ENCODE data around the gene SPON2.
A peak's percentile ranks its signal among the peaks of the same experiment; 100 is the strongest.

Gene SPON2

GRCh38 chr4:1193206-1194009 lies 21.0 kb upstream of the SPON2 start:
- no peak for DNase-seq

DNA sequence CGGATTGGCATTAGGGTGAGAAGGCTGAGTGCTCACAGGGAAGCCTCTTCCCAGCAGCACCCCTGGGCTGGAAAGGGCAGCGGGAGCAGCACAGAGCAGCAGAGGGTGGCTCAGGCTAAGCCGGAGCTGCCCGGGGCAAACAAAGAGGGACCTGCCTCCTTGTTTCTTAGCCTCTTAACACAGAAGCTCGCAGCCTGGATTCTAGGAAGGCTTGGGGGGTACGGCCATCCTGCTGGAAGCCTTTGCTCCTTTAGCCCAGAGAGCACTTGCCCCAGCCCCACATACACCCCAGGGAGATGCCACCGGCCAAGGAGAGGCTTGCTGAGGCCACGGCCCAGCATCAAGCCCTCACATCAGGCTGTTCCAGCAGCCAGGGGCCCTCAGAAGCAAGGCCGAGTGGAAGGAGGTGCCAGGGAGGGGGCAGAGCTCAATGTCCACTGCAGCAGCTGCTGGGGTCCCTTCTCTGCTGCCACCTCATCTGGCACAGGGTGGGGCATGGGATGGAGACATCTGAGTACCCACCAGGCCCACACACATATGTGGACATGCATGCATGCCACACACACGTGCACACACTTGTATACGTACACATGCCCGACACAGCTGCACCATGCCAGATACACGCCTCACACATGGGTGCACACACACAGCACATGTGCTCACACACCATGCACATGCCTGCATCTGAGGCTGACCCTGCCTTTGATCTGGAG lies 20.3 kb upstream of the SPON2 start:
- DNase-seq: no peak

- DNase-seq: peak; percentile 92
These were observed 19.7 kb upstream of the SPON2 start for GRCh38 chr4:1192091-1192492.

GRCh38 chr4:1191621-1192020 lies 19.2 kb upstream of the SPON2 start:
- DNase-seq: no peak

GRCh38 chr4:1187182-1187581 lies 14.8 kb upstream of the SPON2 start:
- DNase-seq: peak; percentile 18

DNA sequence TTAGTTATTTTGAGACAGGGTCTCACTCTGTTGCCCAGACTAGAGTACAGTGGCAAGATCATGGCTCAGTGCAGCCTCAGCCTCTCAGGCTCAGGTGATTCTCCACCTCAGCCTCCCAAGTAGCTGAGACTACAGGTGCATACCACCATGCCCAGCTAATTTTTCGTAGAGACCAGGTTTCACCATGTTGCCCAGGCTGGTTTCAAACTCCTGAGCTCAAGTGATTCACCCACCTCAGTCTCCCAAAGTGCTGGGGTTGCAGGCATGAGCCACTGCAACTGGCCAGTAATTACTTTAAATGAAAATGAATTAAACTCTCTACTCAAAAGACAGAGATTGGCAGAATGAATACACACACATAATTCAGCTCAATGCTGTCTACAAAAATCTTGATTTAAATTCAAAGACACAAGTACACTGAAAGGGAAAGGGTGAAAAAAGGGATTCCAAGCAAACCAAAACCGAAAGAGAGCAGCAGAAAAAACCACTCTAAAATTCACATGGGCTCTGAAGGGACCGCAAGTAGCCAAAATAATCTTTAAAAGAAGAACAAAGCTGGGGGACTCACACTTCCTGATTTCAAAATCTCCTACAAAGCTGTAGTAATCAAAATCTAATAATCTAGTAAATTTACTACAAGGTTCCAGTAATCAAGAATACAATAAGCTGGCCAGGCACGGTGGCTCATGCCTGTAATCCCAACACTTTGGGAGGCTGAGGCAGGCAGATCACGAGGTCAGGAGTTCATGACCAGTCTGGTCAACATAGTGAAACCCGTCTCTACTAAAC lies 11.8 kb upstream of the SPON2 start:
- DNase-seq: no peak

DNA sequence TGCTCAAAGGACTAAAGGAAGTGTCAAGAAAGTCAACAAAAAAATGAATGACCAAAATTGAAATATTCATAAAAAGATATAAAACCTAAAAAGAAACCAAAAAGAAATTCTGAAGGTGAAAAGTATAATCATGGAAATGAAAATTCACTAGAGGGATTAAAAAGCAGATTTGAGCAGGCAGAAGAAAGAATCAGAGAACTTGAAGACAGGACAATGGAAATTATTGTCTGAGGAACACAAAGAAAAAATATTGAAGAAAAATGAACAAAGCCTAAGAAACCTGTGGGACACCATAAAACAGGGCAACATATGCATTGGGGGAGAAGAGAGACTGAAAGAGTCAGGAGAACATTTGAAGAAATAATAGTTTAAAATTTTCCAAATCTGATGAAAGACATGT lies 9.9 kb upstream of the SPON2 start:
- no peak for DNase-seq

GRCh38 chr4:1180663-1181062 lies 8.3 kb upstream of the SPON2 start:
- DNase-seq: no peak

GRCh38 chr4:1179976-1180375 lies 7.6 kb upstream of the SPON2 start:
- no peak for DNase-seq

DNA sequence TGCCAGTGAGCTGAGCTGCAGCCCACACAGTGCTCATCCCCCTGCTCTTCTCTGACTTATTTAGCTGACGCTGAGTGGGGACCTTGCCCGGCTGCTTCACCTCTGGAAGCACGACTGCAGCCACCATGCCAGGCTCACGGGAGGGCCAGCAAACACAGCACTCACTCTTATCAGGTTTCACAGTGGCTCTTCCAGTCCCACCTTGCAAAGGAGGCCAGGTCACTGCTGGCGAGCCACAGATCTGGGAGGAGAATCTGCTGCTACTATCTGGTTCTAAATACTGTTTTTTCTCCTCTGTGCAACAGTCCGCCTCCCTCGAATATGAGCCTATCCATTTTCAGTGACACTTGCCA lies 6.7 kb upstream of the SPON2 start:
- no peak for DNase-seq

DNA sequence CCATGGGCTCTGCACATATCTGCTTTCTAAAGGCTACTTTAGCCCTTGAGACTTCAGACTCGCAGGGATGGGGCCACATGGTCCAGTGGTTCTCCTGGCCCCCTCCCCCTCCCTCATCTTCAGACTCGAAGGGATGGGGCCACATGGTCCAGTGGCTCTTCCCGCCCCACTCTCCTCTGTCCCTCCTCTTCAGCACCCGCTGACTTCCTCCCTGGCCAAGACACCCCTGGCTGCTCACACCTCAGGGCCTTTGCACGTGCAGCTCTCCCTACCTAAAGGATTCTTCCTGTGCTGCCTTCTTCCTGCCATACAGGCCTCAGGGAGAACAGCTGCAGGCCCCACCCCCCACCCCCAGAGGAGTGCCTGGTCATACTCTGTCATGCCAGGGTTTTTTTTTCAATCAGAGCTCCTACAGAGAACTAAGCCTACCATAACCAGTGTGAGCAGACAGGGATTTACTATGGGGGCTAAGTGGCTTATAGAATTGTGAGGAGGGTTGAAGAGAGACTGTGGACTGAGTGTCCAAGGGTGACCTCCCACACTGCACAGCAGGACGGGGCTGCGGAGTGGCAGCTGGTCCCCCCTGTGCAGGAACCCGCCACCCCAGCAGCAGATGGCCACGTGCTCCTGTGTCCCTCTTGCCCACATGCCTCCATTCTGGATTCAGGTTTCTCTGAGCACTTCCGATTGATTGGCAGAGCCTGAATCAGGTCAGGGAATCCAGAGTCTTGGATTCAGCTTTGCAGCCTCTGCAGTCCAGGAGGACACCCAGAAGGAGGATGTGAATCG lies 6.1 kb upstream of the SPON2 start:
- DNase-seq: no peak

GRCh38 chr4:1177274-1178141 lies 5.1 kb upstream of the SPON2 start:
- DNase-seq: no peak

DNA sequence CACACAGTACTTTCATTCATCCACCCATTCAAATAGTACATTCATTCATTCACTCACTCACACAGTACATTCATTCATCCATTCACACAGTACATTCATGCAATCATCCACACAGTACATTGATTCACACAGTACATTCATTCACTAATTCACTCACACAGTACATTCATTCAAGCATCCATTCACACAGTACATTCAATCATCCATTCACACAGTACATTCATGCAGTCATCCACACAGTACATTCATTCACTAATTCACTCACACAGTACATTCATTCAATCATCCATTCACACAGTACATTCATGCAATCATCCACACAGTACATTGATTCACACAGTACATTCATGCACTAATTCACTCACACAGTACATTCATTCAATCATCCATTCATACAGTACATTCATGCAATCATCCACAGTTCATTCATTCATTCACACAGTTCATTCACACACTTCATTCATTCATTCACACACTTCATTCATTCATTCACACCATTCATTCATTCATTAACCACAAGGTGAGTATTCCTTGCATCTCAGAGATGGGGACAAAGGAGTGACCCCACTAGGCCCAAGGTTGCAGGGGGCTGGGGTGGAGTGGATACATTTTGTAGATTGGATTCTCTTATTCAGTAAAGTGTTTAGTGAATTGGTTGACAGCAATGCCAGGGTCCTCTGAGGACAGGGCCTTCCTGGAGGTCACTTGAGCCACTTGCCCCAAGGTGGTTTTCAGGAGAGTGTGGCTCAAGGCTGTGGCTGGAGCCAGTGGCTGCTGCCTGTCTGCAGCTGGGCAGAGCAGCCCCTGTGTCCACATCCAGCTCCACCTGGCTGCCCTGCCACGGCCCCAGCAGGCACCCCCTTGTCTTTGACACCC lies 4.3 kb upstream of the SPON2 start:
- DNase-seq: no peak

DNA sequence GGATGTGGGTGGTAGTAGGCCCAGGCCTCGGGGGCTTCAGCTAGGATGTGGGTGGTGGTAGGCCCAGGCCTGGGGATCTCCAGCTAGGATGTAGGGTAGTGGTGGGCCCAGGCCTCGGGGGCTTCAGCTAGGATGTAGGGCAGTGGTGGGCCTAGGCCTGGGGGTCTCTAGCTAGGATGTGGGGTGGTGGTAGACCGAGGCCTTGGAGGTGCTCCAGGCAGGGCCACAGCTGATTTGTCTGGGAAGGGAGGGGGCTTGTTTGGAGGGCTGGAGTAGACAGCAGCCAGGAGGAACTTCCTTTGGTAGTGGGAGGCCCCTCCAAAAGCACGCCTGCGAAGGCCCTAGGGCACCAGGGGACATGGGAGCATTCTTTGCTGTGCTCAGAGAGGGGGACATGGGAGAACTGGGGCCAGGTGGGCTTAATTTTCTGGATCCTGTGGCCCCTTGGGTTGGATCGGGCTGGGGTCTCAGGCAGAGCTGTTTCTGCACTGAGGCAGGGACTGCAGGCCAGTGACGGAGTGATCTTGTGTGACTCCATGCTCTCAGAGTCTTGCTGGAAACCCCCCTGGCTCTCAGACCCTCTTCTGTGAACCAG lies 3.3 kb upstream of the SPON2 start:
- DNase-seq: no peak

DNA sequence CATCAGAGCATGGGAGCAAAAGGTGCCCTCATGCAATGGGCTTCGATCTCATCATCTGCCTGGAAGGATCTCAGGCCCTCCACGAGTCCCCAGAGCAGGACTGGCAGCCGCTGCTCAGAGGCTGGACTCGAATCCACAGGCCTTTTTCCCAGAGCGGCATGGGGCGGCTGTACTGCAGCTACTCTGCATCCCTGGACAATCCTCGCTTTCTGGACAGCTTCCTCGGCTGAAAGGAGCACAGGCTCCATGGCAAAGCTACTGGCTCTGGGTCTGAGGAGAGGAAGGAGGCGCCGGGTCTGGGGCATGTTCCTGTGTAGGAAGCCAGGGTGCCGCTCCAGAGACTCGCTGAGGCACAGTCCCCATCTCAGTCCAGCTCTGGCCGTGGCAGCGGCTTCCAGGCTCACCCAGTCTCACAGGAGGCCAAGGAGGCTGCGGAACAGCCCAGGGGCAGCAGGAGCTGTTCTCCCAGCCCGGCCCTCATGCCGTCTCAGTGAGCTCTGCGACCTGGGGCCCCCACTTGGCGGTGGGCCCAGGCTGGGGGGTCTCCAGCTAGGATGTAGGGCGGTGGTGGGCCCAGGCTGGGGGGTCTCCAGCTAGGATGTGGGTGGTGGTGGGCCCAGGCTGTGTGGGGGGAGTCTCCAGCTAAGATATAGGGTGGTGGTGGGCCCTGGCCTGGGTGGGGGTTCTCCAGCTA lies 2.7 kb upstream of the SPON2 start:
- no peak for DNase-seq

DNA sequence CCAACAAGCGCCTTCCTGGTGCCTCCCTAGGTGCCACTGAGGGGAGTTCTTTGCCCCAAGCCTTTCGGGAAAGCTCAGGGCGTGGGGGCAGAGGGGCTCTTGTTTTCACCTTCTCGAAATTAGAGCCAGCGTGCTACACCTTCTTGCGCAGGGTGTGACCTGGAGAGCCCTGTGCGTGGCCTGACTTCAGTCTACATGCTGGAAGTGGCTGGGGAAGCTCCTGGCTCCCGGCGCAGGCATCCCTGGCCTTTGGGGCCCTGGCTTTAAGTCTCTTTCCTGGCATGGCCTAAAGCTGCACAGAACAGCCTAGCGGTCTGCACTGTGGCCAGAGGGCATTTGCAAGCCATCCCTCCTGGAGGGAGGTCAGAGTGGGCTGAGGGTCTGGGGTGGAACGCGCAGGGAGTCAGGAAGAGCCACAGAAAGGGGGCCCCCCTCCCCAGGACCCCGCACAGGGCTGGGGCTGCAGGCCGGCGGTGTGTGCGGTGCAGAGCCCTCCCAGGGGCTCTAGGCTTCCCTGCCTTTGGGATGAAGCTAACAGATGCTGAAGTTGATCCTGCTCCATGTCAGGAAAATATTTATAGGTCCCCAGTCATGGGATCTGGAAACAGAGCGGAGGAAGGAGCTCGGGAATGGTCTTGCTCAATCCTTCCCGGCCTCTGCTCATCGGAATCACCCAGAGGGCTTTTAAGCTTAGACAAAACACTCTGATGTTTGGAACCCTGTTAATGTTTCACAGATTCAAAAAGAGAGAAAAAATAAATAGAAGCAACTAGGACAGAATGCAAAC lies 781 bp upstream of the SPON2 start:
- peak; percentile 86 for DNase-seq

- no peak for DNase-seq
These were observed 814 bp downstream of the SPON2 start for GRCh38 chr4:1171311-1172227.

DNA sequence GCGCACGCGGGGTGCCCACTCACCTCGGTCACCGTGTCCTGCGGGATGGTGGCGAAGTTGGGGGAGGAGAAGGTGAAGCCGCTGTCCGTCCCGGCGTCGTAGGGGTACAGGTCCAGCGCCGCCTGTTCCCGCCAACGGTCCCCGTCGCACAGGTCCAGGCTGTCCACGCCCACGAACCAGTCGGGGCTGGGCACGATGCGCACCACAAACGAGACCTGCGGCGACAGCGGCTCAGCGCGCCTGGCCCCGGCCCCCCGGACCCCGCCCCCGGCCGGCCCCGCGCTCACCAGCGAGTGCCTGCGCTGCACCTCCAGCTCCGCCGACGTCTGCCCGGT lies 1.4 kb downstream of the SPON2 start:
- DNase-seq: no peak

All from kidney glomerular epithelial cell (primary cell).